Activated naive CD8-positive, alpha-beta T cell (primary cell): ENCODE results near the gene GGA1.
A peak's percentile ranks its signal among the peaks of the same experiment; 100 is the strongest.
"Not testable (repeated sequence)": the region's sequence is repeated elsewhere in the genome, so short reads cannot be mapped to it uniquely, and the experiment has no call there.

Experiments used
- H3K27ac Mint-ChIP-seq: one replicate; pipeline ENCODE4 v1.8.0; 2021; ENCODE audit warnings: mixed read lengths
- H3K27me3 Mint-ChIP-seq: one replicate; pipeline ENCODE4 v1.8.0; 2021; ENCODE audit warnings: mixed read lengths
- H3K36me3 Mint-ChIP-seq: one replicate; pipeline ENCODE4 v1.8.0; 2021; ENCODE audit warnings: mixed read lengths
- H3K4me1 Mint-ChIP-seq: one replicate; pipeline ENCODE4 v1.8.0; 2021; ENCODE audit warnings: low read depth, mixed read lengths
- H3K4me3 Mint-ChIP-seq: one replicate; pipeline ENCODE4 v1.8.0; 2021; ENCODE audit warnings: mild to moderate bottlenecking, mixed read lengths
- H3K9me3 Mint-ChIP-seq: one replicate; pipeline ENCODE4 v1.8.0; 2021; ENCODE audit warnings: low read depth, mixed read lengths

GGA1 gene

DNA sequence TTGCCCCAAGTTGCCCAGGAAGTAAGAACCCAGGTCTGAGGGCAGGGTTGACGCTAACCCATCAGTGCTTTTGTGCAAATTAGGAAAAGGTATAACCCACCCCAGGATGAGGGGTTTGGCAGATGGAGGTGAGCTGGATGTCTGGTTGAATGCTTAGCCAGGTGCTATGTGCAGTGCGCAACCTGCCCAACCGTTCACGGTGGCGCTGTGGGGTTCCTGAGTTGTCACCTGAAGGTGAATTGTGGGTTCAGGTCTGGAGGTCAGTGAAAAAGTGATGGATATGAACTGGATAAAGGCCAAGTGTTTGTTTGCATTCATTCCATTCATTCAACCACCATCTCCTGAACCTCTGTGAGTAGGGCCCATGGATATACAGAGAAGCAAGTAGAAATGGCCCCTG, 14.4 kb upstream of the GGA1 start:
- Mint-ChIP-seq H3K27me3 (no peaks in the 10 kb centered on the region), H3K27ac (no peak overlapping the region), H3K9me3 (no peaks in the 10 kb centered on the region), H3K4me1 (peaks cover 10% of the 10 kb centered on the region), H3K36me3 (no peaks in the 10 kb centered on the region), H3K4me3 (no peak overlapping the region)

DNA sequence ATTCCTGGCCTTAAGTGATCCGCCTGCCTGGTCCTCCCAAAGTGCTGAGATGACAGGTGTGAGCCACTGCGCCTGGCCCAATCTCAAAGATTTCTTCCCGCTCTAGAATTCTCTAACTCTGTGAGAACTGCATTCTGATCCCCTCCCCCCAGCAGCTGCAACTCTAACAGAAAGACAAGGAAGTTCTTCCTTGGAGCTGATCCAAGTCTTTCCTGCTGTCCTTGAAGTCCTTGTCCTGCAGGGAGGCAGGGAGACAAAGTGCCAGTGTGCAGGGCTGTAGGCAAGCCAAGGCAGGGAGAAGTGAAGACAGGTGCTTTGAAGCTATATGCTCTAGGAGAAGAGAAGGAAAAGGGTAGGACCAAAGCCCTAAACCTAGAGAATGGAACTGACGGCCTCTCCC, 9.5 kb upstream of the GGA1 start:
- Mint-ChIP-seq H3K4me1 (peaks cover 13% of the 10 kb centered on the region), H3K27me3 (no peaks in the 10 kb centered on the region), H3K9me3 (no peaks in the 10 kb centered on the region)

DNA sequence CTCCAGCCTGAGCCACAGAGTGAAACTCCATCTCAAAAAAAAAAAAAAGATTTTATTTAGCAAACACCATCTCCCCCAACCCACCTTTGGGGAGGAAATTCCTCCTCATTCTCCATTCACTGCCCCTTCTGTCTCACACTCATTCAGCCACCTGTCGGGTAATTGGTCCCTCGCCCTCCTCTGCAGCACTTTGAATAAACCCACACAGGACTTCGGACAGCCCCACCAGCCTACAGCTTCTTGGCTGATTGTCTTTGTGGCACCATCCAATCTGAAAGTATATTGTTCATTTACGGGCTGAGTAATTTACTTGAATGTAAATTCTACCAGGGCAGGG, 7.5 kb upstream of the GGA1 start:
- H3K27me3 Mint-ChIP-seq, result no peaks in the 10 kb centered on the region

More for the DNA sequence above, 9.5 kb upstream of the GGA1 start:
- Mint-ChIP-seq H3K36me3 (no peaks in the 10 kb centered on the region), H3K4me3 (no peak overlapping the region), H3K27ac (no peak overlapping the region)

DNA sequence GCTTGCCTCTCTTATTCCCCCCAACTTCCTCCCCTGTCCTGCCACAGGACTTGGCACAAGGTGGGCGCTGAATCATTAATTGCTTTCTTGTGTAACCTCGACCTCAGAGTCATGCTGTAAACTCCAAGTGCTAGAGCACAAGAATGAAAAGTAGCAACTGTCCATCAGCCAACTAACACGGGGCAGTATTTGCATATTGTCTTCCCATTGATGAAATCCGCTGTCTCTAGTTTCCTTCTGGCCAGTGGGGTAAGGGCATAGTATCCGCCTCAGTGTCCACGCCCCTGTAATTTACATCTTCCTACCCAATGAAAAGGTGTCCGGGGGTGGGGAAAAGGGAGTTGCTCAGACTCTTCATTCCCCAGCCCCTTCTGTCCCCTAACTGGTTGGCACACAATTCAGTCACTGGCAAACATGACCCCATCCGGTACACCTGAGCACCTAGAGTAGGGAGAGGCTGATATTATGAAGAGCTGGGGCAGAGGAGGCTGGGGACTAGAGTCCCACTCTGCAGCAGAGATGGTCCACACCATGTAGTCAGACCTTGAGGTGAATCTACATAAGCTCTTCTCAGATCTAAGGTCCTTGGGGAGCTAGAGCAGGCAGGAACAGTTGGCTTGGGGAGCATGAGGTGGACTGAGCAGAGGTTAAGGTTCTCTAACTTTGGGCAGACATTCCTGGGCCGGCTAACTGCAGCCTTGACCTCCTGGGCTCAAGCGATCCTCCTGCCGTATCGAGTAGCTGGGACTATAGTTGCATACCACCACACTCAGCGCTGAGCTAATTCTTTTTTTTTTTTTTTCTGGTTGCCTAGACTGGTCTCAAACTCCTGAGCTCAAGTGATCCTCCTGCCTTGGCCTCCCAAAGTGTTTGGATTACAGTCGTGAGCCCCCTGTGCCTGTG, 6.8 kb upstream of the GGA1 start:
- Mint-ChIP-seq H3K36me3 (no peaks in the 10 kb centered on the region), H3K27ac (peak overlapping the region; percentile 64), H3K27me3 (no peaks in the 10 kb centered on the region), H3K4me3 (no peak overlapping the region), H3K4me1 (peaks cover 28% of the 10 kb centered on the region), H3K9me3 (no peaks in the 10 kb centered on the region)

More for the DNA sequence above, 7.5 kb upstream of the GGA1 start:
- no peaks in the 10 kb centered on the region for H3K36me3 Mint-ChIP-seq
- no peak overlapping the region for H3K4me3 Mint-ChIP-seq
- H3K4me1 Mint-ChIP-seq, result peaks cover 28% of the 10 kb centered on the region
- no peaks in the 10 kb centered on the region for H3K9me3 Mint-ChIP-seq
- peak overlapping the region; percentile 64 for H3K27ac Mint-ChIP-seq

DNA sequence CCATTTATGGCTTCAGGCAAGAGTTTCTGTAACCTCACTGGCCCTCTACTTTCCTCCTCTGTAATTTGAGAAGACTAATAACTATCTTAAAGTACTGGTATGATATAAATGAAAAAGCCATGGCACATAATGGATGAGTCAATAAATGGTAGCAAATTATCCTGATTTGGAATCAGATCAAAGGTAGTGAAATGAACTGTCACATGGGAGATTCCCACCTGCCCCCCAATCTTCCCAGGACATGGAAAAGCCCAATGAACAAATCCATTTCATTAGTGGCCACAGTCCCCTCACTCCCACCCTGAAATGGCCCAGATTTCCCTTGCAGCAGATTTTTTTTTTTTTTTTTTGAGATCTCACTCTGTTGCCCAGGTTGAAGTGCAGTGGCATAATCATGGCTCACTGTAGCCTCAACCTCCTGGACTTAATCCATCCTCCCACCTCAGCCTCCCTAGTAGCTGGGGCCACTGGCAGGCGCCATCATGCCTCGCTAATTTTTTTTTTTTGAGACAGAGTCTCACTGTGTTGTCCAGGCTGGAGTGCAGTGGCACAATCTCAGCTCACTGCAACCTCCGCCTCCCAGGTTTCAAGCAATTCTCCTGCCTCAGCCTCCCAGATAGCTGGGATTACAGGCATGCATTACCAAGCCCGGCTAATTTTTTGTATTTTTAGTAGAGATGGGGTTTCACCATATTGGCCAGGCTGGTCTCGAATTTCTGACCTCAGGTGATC, 5.9 kb upstream of the GGA1 start:
- not testable (repeated sequence) for H3K9me3 Mint-ChIP-seq, H3K4me3 Mint-ChIP-seq
- peaks cover 34% of the 10 kb centered on the region for H3K4me1 Mint-ChIP-seq

DNA sequence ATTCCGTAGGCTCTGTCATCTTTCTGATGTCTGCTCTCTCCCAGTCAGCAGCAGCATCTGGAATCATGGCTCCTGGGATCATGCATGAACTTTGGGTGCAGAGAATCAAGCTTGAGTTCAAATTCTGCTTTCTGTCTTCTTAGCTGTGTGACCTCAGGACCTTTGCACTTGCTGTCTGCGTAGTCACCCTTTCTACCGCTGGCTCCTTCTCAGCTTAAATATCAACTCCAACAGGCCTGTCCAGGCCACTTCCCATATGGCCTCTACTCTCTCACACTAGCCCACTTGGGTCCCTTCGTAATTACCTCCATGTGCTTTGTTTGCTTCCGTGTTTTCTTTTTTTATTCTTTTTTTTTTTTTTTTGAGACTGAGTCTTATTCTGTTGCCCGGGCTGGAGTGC, 4.6 kb upstream of the GGA1 start:
- Mint-ChIP-seq H3K27ac (peak overlapping the region; percentile 50), H3K27me3 (no peaks in the 10 kb centered on the region), H3K36me3 (no peaks in the 10 kb centered on the region), H3K9me3 (no peaks in the 10 kb centered on the region), H3K4me3 (no peak overlapping the region), H3K4me1 (peaks cover 38% of the 10 kb centered on the region)

More for the DNA sequence above, 5.9 kb upstream of the GGA1 start:
- not testable (repeated sequence) for H3K36me3 Mint-ChIP-seq, H3K27ac Mint-ChIP-seq, H3K27me3 Mint-ChIP-seq

DNA sequence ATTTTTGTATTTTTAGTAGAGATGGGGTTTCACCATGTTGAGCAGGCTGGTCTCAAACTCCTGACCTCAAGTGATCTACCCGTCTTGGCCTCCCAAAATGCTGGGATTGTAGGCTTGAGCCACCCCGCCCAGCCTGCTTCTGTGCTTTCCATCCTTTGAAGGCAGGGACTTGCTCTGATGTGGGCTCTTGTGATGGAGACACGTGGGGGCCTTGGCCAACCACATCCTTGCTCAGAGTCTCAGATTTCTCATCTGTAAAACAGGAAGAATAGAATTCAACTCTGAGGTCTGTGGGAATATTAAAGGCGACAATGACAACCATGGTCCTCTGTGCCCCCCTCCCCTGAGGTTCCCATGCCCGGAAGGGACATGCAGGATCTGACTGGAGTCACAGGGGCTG, 3.8 kb upstream of the GGA1 start:
- H3K27ac Mint-ChIP-seq, result peak overlapping the region; percentile 61

DNA sequence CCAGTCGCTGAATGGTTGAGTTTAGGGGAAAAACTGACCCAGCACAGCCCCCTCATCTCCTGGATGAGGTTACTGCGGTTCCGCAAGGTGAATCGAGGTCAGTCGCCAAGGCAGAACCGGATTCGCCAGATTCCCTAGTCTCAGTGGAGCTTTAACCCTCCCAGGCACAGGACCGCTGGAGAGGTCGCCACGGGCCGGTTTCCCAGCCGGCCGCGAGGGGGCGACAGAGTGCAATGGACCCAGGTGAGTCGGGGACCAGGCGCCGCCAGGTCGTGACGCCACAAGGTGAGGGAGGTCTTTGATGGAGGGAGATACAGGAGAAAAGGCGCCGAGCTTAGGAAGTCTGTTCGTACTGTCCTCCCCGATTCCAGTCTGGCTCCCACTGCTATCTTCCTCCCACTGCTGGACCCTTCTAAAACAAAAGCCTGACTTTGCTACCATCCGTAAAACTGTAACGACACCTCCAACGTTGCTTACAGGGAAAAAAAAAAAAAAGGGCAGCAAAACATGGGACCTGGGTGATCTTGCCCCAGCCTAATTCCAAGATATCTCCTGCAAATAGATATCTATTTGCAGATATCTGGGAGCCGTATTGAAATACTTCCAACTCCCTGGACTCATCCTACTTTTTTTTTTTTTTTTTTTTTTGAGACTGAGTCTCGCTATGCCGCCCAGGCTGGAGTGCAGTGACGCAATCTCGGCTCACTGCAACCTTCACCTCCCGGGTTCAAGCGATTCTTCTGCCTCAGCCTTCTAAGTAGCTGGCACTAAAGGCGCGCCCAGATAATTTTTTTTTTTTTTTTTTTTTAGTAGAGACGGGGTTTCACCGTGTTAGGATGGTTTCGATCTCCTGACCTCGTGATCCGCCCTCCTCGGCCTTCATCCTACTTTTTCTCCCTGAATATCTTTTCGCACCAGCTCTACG, 1.4 kb upstream of the GGA1 start:
- H3K4me1 Mint-ChIP-seq, result peaks cover 52% of the 10 kb centered on the region
- H3K36me3 Mint-ChIP-seq, result no peaks in the 10 kb centered on the region
- H3K9me3 Mint-ChIP-seq, result no peaks in the 10 kb centered on the region
- H3K27ac Mint-ChIP-seq, result peak overlapping the region; percentile 70
- no peaks in the 10 kb centered on the region for H3K27me3 Mint-ChIP-seq
- peak overlapping the region; percentile 89 for H3K4me3 Mint-ChIP-seq

More for the DNA sequence above, 3.8 kb upstream of the GGA1 start:
- H3K36me3 Mint-ChIP-seq, result no peaks in the 10 kb centered on the region
- no peaks in the 10 kb centered on the region for H3K9me3 Mint-ChIP-seq
- H3K4me3 Mint-ChIP-seq, result peak overlapping the region; percentile 38
- H3K27me3 Mint-ChIP-seq, result no peaks in the 10 kb centered on the region
- H3K4me1 Mint-ChIP-seq, result peaks cover 39% of the 10 kb centered on the region

DNA sequence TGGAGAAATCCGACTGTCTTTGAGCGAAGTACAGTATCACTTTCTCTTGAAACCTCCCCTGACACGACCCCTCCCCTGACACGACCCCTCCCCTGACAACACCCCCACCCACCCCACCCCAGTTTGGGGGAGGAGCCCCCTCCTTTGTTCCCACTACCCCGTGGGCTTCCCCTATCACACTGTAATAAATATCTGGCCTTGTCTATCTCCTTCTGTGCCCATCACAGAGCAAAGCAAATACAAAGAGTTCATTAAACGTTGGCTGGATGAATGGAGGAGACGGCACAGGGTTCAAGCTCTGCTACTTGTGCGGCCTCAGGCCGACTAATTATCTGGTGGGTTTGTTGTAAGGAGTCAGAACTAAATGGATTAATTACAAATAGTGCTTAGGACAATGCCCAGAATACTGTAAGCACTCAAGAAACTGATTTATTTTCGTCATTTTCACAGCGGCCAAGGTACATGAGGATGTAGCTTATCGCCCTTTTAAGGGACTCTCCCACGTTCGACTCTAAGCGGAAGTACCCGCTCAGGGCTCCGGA, 628 bp upstream of the GGA1 start:
- Mint-ChIP-seq H3K36me3 (no peaks in the 10 kb centered on the region), H3K27ac (peak overlapping the region; percentile 97)

DNA sequence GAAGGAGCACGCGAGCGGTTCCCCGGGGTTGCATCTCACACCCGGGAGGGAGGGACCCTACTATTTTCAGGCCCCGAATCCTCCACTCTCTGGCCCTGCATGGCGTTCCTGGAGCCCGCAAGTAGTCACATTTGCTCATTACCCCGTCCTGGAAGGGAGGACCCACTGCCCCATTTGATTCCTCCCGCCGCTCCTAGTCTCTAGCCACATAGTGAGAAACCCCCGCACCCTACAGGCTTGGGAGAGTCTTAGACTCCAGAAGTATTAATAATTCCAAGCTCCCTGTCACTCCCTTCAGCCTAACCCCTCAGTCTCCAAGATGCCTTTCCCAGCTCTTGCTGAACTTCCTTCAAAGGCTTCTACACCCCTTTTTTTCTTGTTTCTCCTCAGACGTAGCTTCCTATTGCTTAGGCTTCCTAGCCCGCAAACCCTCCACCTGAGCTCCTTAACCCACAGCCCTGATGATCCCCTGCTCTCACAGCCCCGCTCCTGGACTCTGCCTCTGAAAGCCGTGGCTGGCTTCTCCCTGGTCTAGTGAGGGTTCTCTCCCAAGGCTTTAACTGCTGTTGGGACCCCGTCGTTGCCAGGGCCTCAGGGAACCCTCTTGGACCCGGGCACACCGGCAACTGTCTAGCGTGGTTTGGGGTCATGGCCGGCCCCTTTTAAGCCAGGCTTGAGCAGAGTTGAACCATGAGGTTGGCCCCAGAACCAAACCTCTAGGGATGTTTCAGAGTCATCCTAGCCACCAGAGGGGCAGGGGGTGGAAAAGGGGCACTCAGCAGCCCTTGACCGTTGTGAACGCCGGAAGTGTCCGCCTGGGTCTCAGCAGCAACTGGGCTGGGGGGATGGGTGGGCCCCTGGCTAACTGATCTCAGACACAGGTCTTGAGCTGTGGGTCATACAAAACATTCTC, 862 bp downstream of the GGA1 start:
- Mint-ChIP-seq H3K4me3 (peak overlapping the region; percentile 93), H3K9me3 (no peaks in the 10 kb centered on the region), H3K36me3 (no peaks in the 10 kb centered on the region), H3K27me3 (no peaks in the 10 kb centered on the region), H3K27ac (peak overlapping the region; percentile 89), H3K4me1 (peaks cover 43% of the 10 kb centered on the region)

More for the DNA sequence above, 628 bp upstream of the GGA1 start:
- H3K9me3 Mint-ChIP-seq, result no peaks in the 10 kb centered on the region
- no peaks in the 10 kb centered on the region for H3K27me3 Mint-ChIP-seq
- peak overlapping the region; percentile 89 for H3K4me3 Mint-ChIP-seq
- peaks cover 47% of the 10 kb centered on the region for H3K4me1 Mint-ChIP-seq

DNA sequence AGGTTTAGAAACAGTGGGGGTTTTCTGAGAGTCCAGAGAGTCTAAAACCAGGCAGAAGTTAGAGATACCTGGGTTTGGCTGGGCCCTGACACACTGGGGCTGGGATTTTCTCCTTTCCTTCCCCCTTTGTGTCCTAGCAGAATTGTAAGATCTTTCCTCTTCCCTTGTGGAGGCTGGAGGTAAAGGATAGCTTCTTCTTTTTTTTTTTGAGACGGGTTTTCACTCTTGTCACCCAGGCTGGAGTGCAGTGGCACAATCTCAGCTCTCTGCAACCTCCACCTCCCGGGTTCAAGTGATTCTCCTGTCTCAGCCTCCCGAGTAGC, 1.5 kb downstream of the GGA1 start:
- H3K27ac Mint-ChIP-seq, result peak overlapping the region; percentile 89
- H3K27me3 Mint-ChIP-seq, H3K9me3 Mint-ChIP-seq, H3K36me3 Mint-ChIP-seq: not testable (repeated sequence)
- H3K4me3 Mint-ChIP-seq, result peak overlapping the region; percentile 93
- peaks cover 37% of the 10 kb centered on the region for H3K4me1 Mint-ChIP-seq

DNA sequence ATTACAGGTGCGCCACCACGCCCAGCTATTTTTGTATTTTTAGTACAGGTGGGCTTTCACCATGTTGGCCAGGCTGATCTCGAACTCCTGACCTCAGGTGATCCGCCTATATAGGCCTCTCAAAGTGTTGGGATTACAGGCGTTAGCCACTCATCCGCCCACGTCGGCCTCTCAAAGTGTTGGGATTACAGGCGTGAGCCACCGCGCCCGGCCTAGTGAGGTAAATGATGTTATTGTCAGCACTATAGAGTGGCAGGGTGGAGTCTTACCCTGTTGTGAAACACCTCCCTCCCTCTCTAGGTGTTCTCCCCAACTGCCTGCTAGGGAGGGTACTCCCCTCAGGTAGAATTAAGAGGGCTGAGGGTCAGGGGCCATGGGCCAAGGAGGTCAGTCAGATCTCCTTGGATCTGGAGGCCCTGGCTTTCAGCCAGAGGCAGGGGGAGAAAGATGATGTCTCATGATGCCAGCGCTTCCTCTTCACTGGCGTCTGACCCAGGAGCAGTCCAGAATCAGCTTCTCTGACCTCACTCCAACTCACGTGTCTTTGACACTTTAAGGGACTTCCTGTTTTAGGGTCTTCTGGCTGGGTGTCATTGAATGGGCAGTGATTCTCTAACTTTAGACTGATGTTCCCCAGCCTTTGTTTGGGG, 2.0 kb downstream of the GGA1 start:
- Mint-ChIP-seq H3K27ac (no peak overlapping the region), H3K4me3 (peak overlapping the region; percentile 93), H3K4me1 (peaks cover 32% of the 10 kb centered on the region), H3K9me3 (no peaks in the 10 kb centered on the region), H3K27me3 (no peaks in the 10 kb centered on the region), H3K36me3 (no peaks in the 10 kb centered on the region)

DNA sequence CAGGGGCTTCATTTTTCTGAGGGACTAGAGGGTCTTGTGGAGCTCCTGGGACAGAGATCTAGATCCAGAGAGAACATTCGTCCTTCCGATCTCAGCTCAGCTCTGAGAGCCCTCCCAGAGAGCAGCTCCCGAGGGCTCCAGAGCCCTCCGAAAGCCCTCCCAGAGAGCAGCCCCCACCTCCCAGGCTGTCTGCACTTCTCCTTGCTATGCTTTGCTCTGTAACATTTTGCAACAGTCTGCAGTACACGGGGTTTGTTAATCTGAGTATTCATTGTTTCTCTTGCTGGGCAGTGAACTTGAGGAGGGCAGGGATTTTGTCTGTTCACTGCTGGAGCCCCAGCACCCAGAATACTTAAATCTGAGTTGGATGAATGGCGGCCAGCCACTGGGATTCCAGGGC, 2.6 kb downstream of the GGA1 start:
- no peak overlapping the region for H3K4me3 Mint-ChIP-seq
- no peaks in the 10 kb centered on the region for H3K36me3 Mint-ChIP-seq

More for the DNA sequence above, 2.6 kb downstream of the GGA1 start:
- H3K27me3 Mint-ChIP-seq, result no peaks in the 10 kb centered on the region
- H3K4me1 Mint-ChIP-seq, result peaks cover 29% of the 10 kb centered on the region
- no peaks in the 10 kb centered on the region for H3K9me3 Mint-ChIP-seq
- no peak overlapping the region for H3K27ac Mint-ChIP-seq
